ENCODE data around the gene GRIA3.

- TF ChIP-seq, protein P1, sequence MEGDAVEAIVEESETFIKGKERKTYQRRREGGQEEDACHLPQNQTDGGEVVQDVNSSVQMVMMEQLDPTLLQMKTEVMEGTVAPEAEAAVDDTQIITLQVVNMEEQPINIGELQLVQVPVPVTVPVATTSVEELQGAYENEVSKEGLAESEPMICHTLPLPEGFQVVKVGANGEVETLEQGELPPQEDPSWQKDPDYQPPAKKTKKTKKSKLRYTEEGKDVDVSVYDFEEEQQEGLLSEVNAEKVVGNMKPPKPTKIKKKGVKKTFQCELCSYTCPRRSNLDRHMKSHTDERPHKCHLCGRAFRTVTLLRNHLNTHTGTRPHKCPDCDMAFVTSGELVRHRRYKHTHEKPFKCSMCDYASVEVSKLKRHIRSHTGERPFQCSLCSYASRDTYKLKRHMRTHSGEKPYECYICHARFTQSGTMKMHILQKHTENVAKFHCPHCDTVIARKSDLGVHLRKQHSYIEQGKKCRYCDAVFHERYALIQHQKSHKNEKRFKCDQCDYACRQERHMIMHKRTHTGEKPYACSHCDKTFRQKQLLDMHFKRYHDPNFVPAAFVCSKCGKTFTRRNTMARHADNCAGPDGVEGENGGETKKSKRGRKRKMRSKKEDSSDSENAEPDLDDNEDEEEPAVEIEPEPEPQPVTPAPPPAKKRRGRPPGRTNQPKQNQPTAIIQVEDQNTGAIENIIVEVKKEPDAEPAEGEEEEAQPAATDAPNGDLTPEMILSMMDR (conservative IDR thresholded peaks at IDR 0.05; ENCODE audit: low read depth, low read length): no peak
- TF ChIP-seq EZH2 (IDR thresholded peaks at IDR 0.05; ENCODE audit: borderline replicate concordance, low read depth, low read length, poor library complexity, severe bottlenecking): no peak
These were observed 5.3 kb downstream of the GRIA3 start for GRCh38 chrX:123189338-123189737.
